GM18502 (cell line): ENCODE data around the gene APOC3.
"Not testable (repeated sequence)": the region's sequence is repeated elsewhere in the genome, so short reads cannot be mapped to it uniquely, and the experiment has no call there.

ENCODE experiments used
- ATAC-seq: cut with Tn5 transposase; IDR thresholded peaks from one replicate; pipeline ENCODE4 v1.9.1; 2021; ENCODE audit warnings: mild to moderate bottlenecking; ENCODE audit not compliant: unreplicated experiment, poor library complexity

The APOC3 gene

GRCh38 chr11:116801662-116802061 lies 28.0 kb upstream of the APOC3 start:
- not testable (repeated sequence) for ATAC-seq

GRCh38 chr11:116804001-116804400 lies 25.7 kb upstream of the APOC3 start:
- ATAC-seq, result no peak

GRCh38 chr11:116807601-116808261 lies 22.0 kb upstream of the APOC3 start:
- no peak for ATAC-seq

- ATAC-seq, result no peak
These were observed 21.2 kb upstream of the APOC3 start for GRCh38 chr11:116808262-116809175.

GRCh38 chr11:116811194-116811593 lies 18.5 kb upstream of the APOC3 start:
- ATAC-seq, result no peak

GRCh38 chr11:116812109-116812508 lies 17.6 kb upstream of the APOC3 start:
- ATAC-seq, result no peak

- ATAC-seq, result no peak
These were observed 16.5 kb upstream of the APOC3 start for GRCh38 chr11:116813170-116813569.

- no peak for ATAC-seq
These were observed 15.8 kb upstream of the APOC3 start for GRCh38 chr11:116813781-116814471.

GRCh38 chr11:116814502-116814901 lies 15.2 kb upstream of the APOC3 start:
- no peak for ATAC-seq

GRCh38 chr11:116819049-116819448 lies 10.7 kb upstream of the APOC3 start:
- no peak for ATAC-seq

GRCh38 chr11:116821050-116821918 lies 8.4 kb upstream of the APOC3 start:
- ATAC-seq, result no peak

GRCh38 chr11:116822575-116822974 lies 7.1 kb upstream of the APOC3 start:
- no peak for ATAC-seq

- no peak for ATAC-seq
These were observed 6.5 kb upstream of the APOC3 start, which contains the start of gene APOA4 for GRCh38 chr11:116823031-116823843. APOA4 (minus strand) TSS chr11:116823304; CDS start chr11:116823191, 113 bp downstream.

GRCh38 chr11:116825434-116825833 lies 4.3 kb upstream of the APOC3 start:
- no peak for ATAC-seq

GRCh38 chr11:116825854-116826750 lies 3.6 kb upstream of the APOC3 start:
- no peak for ATAC-seq

- ATAC-seq, result no peak
These were observed 2.8 kb upstream of the APOC3 start for GRCh38 chr11:116826751-116827431.

- ATAC-seq, result no peak
These were observed 2.2 kb upstream of the APOC3 start for GRCh38 chr11:116827461-116827860.
